ENCODE measurements around the gene WNT6.

WNT6 gene

DNA sequence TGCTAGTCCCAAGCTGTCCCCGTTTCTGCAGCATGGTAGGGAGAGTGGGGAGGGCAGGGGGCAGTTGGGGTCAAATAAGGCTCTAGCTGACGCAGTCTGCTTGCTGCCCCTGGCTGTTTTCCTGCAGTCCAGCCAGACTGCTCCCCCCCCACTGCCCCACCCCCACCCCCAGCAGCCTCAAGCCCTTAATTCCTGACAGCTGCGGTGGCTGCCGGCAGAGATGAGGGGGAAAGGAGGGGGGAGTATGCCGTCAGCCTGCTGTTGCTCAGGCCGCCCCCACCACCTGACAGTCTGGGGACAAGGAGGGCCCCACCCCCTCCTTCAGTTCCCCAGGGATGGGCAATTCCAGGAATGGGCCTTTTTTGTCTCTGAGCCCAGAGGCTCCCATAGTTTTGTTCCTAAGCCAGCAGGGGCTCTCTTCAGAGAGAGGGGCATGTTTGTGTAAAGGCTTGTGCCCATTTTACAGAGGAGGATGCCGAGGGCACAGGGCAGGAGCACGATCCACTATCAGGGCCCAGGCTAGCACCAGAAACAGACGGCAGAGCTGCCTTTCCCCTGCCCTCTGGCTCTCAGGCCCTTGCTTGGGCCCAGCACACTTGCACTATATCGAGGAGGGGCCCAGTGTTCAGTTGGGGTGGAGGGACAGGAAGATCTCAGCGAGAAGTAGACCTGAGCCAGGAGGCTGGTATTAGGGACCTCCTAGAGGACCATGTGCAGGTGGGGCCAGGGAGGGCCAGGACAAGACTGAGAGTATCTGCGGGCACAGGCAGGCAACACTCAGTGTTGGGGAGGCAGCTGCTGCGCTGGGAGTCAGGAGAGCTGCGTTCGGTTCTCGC lies 19.5 kb downstream of the WNT6 start:
- DNase-seq, result no peak

DNA sequence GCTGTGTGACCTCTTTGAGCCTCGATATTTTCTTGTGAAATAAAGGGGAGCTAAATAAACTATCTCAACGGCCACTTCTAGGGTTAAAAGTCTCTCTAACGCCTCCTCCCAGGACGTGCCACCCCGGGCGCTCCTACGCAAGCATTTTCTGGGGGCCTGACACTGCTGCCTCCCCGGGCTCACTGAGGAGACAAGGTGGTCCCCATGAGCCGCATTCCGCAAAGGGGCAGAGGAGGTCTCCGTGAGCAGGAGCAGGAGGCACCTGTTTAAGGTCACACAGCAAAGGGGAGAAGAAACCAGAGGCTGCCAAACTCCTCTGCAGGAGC lies 20.1 kb downstream of the WNT6 start:
- no peak for DNase-seq

DNA sequence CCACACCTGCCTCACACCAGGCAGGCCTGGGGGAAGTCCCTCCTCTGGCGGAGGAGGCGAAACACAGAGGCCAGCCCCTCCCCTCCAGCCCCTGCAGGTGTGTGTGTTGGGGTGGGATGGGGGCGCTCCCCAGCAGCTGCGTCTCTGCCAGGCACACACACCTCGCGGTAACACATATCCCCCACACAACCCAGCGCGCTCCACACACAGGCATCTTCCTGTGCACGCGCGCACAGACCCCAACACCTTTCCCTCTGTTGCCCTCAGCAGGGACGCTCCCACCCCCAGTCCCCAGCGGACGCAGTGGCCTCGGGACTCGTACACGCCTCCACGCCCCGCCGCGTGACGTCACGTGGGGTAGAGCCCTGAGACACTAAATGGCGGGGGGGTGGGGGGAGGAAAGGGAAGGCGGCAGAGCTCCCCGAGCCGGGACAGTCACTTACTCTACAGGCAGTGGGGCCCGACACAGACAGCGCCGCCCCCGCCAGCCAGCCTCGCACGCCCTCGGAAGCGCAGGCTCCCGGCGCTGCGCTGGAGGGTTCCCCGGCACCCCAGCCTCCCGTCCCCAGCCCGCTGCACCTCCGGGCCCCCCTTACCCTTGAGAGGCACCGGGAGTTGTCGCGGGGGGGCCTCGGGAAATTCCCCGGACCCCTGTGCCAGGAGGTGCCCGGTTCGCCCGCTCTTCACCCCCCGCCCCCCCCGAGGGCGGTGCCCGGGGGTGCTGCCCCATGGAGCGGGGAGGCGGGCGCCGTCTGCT lies 20.7 kb downstream of the WNT6 start, which contains the start of gene WNT10A:
WNT10A (plus strand) TSS at position 751 of the 757 bp plus-strand sequence. CDS start 144 bp downstream, outside the sequence.
- no peak for DNase-seq

DNA sequence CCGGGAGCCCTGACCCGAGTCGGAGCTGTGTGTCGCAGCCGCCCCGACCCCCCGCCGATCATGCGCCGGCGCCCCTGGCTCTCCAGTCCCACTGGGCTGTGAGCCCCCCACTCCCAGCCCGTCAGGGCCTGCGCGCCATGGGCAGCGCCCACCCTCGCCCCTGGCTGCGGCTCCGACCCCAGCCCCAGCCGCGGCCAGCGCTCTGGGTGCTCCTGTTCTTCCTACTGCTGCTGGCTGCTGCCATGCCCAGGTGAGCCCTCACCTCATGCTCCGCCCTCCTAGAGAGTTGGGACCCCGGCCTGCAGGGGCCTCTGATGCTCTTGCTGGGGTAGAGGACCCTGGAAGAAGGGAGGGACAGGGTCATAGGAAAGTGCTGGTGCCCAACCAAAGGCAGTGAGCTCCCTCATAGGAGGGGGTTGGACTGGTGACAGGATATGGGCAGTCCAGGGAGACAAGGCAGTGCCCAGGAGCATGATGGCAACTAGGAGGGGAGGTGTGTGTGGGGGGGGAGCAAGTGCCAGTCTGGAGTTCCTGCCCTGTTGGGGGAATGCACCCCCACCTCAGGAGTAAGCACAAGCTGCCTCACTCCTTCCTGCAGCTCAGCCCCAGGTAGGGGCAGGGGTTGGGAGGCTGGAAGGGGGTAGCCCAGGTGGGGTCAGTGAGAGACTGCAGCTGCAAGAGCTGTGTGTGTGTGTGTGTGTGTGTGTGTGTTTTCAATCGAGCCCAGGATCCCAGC lies 21.4 kb downstream of the WNT6 start:
- no peak for DNase-seq

DNA sequence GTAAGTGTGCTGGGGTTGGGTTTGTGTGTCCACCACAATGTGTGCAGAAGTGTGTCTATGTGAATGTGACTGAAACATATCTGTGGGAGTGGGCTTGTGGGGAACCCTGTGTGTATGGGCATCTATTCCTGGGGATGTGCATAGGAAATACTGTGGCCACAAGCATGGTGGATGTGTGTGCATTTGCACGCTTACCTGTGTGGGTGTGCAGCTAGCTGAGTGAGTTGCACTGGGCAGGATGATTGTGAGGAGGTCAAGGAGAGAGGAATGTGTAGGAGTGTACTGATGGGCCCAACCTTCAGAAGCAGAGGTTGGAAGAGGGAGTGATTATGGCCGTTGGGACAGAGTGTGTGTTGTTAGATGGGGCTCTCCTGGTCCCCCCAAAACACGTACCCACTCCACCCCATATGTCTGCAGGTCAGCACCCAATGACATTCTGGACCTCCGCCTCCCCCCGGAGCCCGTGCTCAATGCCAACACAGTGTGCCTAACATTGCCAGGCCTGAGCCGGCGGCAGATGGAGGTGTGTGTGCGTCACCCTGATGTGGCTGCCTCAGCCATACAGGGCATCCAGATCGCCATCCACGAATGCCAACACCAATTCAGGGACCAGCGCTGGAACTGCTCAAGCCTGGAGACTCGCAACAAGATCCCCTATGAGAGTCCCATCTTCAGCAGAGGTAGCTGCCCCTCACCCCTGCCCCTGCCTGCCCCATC lies 22.3 kb downstream of the WNT6 start:
- no peak for DNase-seq

DNA sequence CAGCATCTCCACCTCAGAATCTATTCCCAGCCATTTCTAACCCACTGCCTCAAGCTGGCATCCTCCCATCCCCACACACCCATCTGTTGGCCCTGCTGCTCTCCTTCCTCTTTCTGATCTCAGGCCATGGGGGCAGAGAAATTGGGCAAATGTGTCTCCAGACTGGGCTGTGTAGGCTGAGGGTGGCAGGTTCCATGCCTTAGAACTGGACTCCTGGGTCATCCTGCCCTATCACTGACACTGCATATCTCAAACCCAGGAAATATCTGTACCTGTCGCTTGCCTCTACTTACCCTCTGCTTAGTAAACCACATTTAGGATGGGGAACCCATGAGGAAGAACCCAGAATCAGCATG lies 22.8 kb downstream of the WNT6 start:
- DNase-seq, result no peak

GRCh38 chr2:218882866-218883366 lies 23.3 kb downstream of the WNT6 start:
- no peak for DNase-seq

DNA sequence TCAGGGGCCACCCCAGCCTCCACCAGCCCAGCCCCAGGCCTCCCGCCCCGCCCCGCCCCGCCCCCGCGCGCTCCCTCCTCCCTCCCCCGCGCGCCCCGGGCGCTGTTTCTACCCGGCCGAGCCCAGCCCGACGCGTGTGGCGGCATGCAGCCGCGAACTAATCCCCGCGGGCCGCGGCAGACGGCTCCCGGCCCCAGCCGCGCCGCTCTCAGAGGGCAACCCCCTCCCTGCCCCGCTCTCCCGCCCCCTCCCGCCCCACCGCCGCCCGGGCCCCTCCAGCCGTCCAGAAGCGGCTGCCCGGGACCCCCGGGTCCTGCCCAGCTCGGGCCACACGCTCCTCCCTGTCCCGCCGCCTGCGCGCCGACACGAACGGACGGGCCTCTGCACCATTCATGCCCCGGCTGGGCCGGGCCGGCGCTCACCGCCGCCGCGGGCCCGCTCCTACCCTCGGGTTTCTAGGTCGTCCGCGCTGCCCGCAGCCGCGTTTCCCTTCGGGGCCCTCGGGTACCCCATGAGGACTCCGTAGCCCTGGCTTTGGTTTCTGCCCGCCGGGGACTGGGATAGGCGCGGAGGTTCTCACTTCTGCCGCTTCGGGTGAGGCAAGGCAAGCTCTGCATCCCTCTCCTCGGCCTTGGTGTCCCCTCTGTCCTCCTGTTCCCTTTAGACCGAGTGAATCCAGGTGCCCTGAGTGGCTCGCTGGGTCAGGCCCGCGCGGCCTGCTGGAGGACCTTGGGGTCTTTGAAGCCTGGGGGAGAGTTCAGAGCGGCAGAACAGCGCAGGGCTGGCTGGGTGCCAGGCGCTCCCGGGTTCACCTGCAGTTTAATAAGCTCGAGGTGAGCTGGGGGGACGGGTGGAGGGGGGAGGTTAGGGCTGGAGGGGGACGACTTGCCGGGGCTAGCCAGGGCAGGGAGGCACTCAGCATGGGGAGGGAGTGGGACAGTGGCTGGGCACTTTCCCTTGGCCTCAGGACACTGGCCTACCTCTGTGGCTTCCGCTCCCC lies 24.2 kb downstream of the WNT6 start:
- no peak for DNase-seq

DNA sequence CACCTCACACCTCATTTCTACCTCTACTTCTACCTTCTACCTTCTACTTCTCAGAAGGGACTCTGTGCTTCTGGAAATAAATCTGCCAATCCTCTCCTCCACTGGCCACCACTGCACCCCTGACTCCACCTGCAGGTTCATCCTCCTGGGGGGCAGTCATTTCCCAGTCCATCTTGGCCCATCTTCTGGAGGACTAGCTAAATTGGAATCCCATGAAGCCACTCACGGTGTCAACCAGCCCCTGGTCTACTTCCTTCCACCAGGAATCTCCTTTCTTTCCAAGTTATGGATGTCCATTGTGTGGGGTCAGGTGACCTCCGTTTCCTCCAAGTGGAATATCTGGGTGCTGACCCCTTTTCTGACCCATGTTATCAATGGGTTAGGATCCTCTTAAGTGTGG lies 24.9 kb downstream of the WNT6 start:
- DNase-seq, result no peak

GRCh38 chr2:218885981-218886947 lies 26.7 kb downstream of the WNT6 start:
- DNase-seq, result no peak

- no peak for DNase-seq
Measured at GRCh38 chr2:218887079-218887478, 27.5 kb downstream of the WNT6 start.

DNA sequence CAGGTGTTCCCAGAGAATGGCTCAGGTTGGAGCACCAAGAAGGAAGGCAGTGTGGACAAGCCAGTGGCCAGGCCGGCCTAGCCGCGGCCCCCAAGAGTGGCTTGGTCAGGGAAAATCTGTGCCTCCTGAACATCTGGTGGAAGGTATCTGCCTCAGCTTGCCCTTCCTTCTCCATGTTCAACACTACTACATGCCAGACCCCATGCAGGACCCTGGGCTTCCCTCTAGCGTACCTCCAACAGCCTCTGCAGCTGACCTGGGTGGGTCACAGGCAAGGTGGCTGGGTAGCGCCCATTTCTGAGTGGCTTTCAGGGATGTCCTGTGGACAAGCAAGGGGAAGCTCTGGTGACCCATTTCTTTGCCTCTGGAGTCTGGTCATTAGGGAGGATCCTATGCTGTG lies 28.7 kb downstream of the WNT6 start:
- no peak for DNase-seq

GRCh38 chr2:218889937-218890336 lies 30.3 kb downstream of the WNT6 start:
- DNase-seq, result no peak

GRCh38 chr2:218890369-218890768 lies 30.8 kb downstream of the WNT6 start:
- DNase-seq, result no peak

- no peak for DNase-seq
Measured at GRCh38 chr2:218891275-218892135, 31.9 kb downstream of the WNT6 start.

DNA sequence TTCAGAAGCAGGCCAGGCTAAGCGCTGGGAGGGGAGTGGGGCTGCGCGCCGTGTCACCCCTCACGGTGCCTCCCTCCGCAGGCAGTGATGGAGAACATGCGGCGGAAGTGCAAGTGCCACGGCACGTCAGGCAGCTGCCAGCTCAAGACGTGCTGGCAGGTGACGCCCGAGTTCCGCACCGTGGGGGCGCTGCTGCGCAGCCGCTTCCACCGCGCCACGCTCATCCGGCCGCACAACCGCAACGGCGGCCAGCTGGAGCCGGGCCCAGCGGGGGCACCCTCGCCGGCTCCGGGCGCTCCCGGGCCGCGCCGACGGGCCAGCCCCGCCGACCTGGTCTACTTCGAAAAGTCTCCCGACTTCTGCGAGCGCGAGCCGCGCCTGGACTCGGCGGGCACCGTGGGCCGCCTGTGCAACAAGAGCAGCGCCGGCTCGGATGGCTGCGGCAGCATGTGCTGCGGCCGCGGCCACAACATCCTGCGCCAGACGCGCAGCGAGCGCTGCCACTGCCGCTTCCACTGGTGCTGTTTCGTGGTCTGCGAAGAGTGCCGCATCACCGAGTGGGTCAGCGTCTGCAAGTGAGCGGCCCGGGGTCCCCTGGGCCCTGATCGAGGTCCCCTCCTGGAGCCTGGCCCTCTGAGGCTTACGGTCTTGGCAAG lies 33.2 kb downstream of the WNT6 start:
- DNase-seq, result peak; percentile 50

GRCh38 chr2:218893349-218894150 lies 33.9 kb downstream of the WNT6 start:
- DNase-seq, result no peak
